ENCODE measurements around the gene ZNF593.

The ZNF593 gene

DNA sequence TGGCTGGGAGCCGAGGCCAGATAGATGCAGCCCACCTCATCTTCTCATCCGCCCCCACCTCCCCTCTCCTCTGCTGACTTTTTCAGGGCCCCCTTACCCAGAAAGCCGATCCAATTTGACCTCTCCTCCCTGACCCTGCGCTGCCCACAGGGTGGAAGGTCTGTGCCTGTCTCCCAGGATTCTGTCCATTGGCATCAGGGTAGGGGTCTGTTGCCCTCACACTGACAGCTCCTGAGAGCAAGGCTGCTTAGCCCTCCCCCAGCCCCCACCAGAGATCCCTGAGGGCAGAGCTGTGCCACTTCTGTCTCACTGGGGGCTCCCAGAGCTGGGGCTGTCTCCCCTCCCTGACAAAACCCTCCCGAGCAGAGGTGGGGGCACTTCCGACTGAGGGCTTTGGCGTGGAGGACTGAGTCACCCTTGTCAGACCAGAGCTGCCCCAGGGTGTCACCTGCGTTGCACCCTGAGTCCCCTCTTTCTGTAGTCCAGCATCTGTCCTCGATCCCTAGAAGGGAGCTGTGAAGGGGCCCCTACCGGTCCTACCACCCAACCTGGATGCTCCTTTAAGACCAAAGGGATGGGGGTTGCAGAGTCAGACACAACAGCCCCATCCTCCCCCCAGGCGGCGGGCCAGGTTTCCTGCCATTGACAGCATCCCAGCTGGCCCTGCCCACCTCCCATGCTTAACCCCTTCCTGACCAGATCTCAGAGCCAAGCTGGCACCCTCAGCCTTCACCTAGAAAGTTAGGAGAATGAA lies 13.2 kb upstream of the ZNF593 start:
- peak overlapping the region in 8 of 11 experiments; percentile 40 to 67 (median 55); a peak in 17 of 22 replicates for H3K27ac ChIP-seq
- H3K9me3 ChIP-seq (replicated peaks in 1 of 11): no peaks in the 10 kb centered on the region
- H3K9ac ChIP-seq: peak overlapping the region in 10 of 11 experiments; percentile 7 to 70 (median 50); a peak in 16 of 22 replicates
- H3K27me3 ChIP-seq: peaks cover 0 to 34% (median 0%) of the 10 kb centered on the region in 11 experiments; a peak in 4 of 22 replicates
- peak overlapping the region in 8 of 10 experiments; percentile 39 to 62 (median 52); a peak in 16 of 20 replicates for H3K4me3 ChIP-seq
- no peak for TF ChIP-seq Cebpa-rat (IDR thresholded peaks at IDR 0.05)
- H4K20me1 ChIP-seq: no peaks in the 10 kb centered on the region
- H3K36me3 ChIP-seq: no peaks in the 10 kb centered on the region
- H3K4me2 ChIP-seq: peak overlapping the region; percentile 69 to 100 (median 94)
- peaks cover 59 to 89% (median 78%) of the 10 kb centered on the region in 10 experiments for H3K4me1 ChIP-seq

DNA sequence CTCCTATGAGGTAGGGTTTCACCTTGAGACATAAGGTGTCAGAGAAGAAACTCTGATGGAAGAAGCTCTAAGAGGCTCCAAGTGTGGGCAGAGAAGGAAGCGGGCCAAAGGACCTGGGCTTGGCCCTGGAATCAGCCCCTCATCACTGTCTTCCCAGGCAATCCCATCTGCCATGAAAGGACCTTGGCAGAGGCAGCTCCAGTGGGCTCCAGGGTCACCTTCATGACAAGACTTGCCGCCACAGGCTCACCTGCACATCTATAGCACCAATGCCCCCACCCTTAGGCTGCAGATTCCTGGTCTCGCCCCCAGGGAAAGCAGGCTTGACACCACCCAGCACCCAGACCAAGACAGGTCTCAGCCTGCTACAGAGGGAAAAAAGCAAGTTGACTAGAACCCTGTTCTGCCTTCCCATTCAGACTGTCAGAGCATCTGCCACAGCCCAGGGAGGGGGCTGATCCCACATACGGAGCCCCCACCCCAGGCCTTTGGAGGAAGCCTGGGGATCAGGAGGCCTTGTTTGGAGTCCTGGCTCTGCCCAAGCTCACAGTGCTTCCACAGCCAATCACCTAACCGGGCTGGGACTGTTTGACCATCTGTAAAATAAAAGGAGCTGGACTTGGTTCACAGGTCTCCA lies 11.3 kb upstream of the ZNF593 start:
- Histone ChIP-seq H3K4me1 (peaks cover 59 to 97% (median 90%) of the 10 kb centered on the region in 10 experiments), H3K4me3 (peak overlapping the region in 8 of 10 experiments; percentile 52 to 69 (median 60); a peak in 16 of 20 replicates), H3K27me3 (peaks cover 0 to 48% (median 7%) of the 10 kb centered on the region in 11 experiments; a peak in 9 of 22 replicates)

DNA sequence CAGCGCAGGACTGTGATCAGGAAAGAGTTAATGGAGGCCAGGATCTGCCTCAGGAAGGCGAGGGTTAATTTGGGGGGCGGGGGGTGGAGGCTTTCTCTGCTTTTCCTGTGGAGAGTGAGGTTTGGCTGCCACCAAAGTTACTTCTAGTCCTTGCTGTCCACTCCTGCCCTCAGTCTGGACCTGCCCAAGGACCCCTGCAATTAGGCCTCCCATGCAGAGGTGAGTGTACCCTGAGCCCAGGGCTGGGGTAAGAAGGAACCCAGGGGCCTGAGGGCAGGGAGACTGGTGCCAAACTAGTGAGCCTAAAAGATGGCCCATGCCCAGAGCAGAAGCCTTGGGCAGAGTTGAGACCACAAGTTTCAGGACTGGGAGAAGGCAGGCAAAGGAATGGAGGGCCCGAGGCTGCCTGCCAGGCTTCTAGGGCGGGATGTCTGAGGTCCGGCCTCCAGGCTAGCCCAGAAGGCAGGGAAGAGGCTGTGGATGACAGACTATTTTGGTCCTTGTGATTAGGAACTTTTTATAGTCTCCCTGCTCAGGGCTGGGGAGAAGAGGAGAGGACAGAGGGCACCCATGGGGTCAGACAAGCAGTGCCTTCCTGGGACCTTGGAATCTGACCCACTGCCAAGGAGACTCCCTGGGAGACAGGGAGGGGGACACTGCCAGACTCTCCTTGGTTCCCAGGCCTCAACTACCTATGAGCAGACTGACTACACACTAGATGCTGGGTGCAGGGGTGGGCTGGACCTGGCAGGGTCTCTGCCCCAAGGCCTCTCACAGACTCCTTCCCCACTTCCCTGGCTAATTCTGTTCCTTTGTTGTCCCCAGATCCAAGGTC lies 10.6 kb upstream of the ZNF593 start, which contains the start of gene FAM110D:
Gene FAM110D, plus strand, starts transcription at position 172 of the 835 bp plus-strand sequence. CDS start 2,213 bp downstream, outside the sequence.
- H3K9ac ChIP-seq: peak within 1 kb of the TSS; percentile 5 to 84 (median 73); a peak in 20 of 22 replicates
- TF ChIP-seq Cebpa-rat (IDR thresholded peaks at IDR 0.05): no peak
- H3K4me2 ChIP-seq: peak within 1 kb of the TSS; percentile 68 to 100 (median 97)
- peaks cover 0 to 48% (median 7%) of the 10 kb centered on the region in 11 experiments; a peak in 9 of 22 replicates for H3K27me3 ChIP-seq
- H4K20me1 ChIP-seq: no peaks in the 10 kb centered on the region
- H3K27ac ChIP-seq: peak within 1 kb of the TSS in 9 of 11 experiments; percentile 43 to 77 (median 64); a peak in 17 of 22 replicates
- peak within 1 kb of the TSS in 8 of 10 experiments; percentile 52 to 69 (median 60); a peak in 16 of 20 replicates for H3K4me3 ChIP-seq
- no peaks in the 10 kb centered on the region for H3K36me3 ChIP-seq
- H3K9me3 ChIP-seq (replicated peaks in 1 of 11): no peaks in the 10 kb centered on the region
- peaks cover 64 to 97% (median 92%) of the 10 kb centered on the region in 10 experiments for H3K4me1 ChIP-seq

More for the DNA sequence above, 11.3 kb upstream of the ZNF593 start:
- H3K4me2 ChIP-seq: peak overlapping the region; percentile 68 to 100 (median 97)
- H4K20me1 ChIP-seq: no peaks in the 10 kb centered on the region
- no peak for TF ChIP-seq Cebpa-rat (IDR thresholded peaks at IDR 0.05)
- peak overlapping the region in 9 of 11 experiments; percentile 43 to 77 (median 64); a peak in 17 of 22 replicates for H3K27ac ChIP-seq
- no peaks in the 10 kb centered on the region for H3K36me3 ChIP-seq
- H3K9me3 ChIP-seq (replicated peaks in 1 of 11): no peaks in the 10 kb centered on the region
- peak overlapping the region in 10 of 11 experiments; percentile 5 to 84 (median 74); a peak in 19 of 22 replicates for H3K9ac ChIP-seq

GRCh38 chr1:26159743-26160039 lies 10.0 kb upstream of the ZNF593 start:
- Histone ChIP-seq H3K27ac (peak overlapping the region in 7 of 11 experiments; percentile 43 to 77 (median 70); a peak in 13 of 22 replicates), H3K4me3 (peak overlapping the region in 8 of 10 experiments; percentile 52 to 69 (median 60); a peak in 16 of 20 replicates), H3K4me1 (peaks cover 63 to 97% (median 92%) of the 10 kb centered on the region in 10 experiments), H3K36me3 (no peaks in the 10 kb centered on the region), H3K4me2 (peak overlapping the region; percentile 68 to 100 (median 97)), H3K9ac (peak overlapping the region in 9 of 11 experiments; percentile 63 to 84 (median 74); a peak in 18 of 22 replicates), H3K9me3 (replicated peaks in 1 of 11) (no peaks in the 10 kb centered on the region), H3K27me3 (peaks cover 0 to 48% (median 7%) of the 10 kb centered on the region in 11 experiments; a peak in 9 of 22 replicates), H4K20me1 (no peaks in the 10 kb centered on the region)
- TF ChIP-seq Cebpa-rat (IDR thresholded peaks at IDR 0.05): no peak

GRCh38 chr1:26160527-26161414 lies 8.9 kb upstream of the ZNF593 start:
- Histone ChIP-seq H3K27me3 (peaks cover 0 to 38% (median 7%) of the 10 kb centered on the region in 11 experiments; a peak in 9 of 22 replicates), H3K4me1 (peaks cover 60 to 97% (median 92%) of the 10 kb centered on the region in 10 experiments), H3K27ac (peak overlapping the region in 10 of 11 experiments; percentile 23 to 88 (median 82); a peak in 18 of 22 replicates), H4K20me1 (no peaks in the 10 kb centered on the region), H3K36me3 (no peaks in the 10 kb centered on the region), H3K9me3 (replicated peaks in 1 of 11) (no peaks in the 10 kb centered on the region), H3K4me3 (peak overlapping the region; percentile 55 to 69 (median 60)), H3K4me2 (peak overlapping the region; percentile 93 to 100 (median 97)), H3K9ac (peak overlapping the region; percentile 62 to 87 (median 79))
- no peak for TF ChIP-seq Cebpa-rat (IDR thresholded peaks at IDR 0.05)

DNA sequence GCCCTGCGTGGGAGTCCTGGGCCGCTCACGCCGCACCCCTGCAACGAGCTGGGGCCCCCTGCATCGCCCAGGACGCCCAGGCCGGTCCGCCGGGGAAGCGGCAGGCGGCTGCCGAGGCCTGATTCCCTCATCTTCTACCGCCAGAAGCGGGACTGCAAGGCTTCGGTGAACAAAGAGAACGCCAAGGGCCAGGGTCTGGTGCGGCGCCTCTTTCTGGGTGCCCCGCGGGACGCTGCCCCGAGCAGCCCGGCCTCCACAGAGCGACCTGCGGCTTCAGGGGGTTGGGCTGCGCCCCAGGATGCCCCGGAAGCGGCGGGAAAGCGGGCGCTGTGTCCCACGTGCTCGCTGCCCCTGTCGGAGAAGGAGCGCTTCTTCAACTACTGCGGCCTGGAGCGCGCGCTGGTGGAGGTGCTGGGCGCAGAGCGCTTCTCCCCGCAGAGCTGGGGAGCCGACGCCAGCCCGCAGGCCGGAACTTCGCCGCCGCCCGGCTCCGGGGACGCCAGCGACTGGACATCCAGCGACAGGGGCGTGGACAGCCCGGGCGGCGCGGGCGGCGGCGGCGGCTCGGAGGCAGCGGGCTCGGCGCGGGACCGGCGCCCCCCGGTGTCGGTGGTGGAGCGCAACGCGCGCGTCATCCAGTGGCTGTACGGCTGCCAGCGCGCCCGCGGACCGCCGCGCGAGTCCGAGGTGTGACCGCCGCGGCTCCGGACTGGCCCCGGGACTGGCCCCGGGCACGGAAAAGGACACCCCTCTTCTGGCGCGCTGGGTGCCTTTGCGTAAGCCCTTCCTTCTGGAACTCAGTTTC lies 8.1 kb upstream of the ZNF593 start:
- Histone ChIP-seq H4K20me1 (no peaks in the 10 kb centered on the region), H3K4me1 (peaks cover 52 to 91% (median 83%) of the 10 kb centered on the region in 10 experiments), H3K27ac (peak overlapping the region in 10 of 11 experiments; percentile 23 to 88 (median 82); a peak in 19 of 22 replicates), H3K9ac (peak overlapping the region; percentile 62 to 87 (median 79)), H3K4me3 (peak overlapping the region; percentile 53 to 68 (median 60)), H3K4me2 (peak overlapping the region; percentile 93 to 100 (median 97)), H3K36me3 (no peaks in the 10 kb centered on the region), H3K27me3 (peaks cover 0 to 30% (median 6%) of the 10 kb centered on the region in 11 experiments; a peak in 9 of 22 replicates), H3K9me3 (replicated peaks in 1 of 11) (no peaks in the 10 kb centered on the region)
- no peak for TF ChIP-seq Cebpa-rat (IDR thresholded peaks at IDR 0.05)
